ENCODE results near the gene LAMA2. TPM values are rescaled to one million over a fixed set of nuclear protein-coding genes. Genes with fewer than 3 reads are reported as not detected.
"Not testable (repeated sequence)": the region's sequence is repeated elsewhere in the genome, so short reads cannot be mapped to it uniquely, and the experiment has no call there.

Gene LAMA2
- total RNA-seq, 3 donors from 2014 or later: 116 to 293 (median 118) TPM

DNA sequence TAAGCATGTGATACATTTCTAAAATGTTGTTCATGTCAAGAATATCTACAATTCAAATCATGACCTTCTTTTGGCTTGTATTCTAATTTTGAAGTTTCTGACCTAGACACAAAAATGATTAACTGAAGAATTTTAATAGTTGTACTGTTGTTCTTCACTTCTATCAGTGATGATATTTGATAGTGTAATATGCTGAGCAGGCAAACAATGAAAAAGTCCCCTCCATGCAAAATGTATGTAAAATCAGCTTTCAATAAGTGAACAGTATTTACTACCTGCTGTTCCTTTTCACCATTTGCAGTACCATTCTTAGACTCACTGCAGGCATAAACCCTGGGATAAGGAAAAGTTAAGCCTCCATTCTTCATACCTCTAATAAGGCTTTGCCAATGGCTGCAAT, 201.5 kb downstream of the LAMA2 start:
- H3K9me3 ChIP-seq: no peaks in the 10 kb centered on the region
- no peak overlapping the region for H3K27ac ChIP-seq

DNA sequence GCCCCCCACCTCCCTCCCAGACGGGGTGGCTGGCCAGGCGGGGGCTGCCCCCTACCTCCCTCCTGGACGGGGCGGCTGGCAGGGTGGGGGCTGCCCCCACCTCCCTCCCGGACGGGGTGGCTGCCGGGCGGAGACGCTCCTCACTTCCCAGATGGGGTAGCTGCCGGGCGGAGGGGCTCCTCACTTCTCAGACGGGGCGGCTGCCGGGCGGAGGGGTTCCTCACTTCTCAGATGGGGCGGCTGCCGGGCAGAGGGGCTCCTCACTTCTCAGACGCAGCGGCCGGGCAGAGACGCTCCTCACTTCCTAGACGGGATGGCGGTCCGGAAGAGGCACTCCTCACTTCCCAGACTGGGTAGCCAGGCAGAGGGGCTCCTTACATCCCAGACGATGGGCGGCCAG, 205.5 kb downstream of the LAMA2 start:
- H3K9me3 ChIP-seq; H3K4me1 ChIP-seq; intact Hi-C loops (cut with DNase I; ENCODE audit: low total_unique reads); H3K27ac ChIP-seq; H3K36me3 ChIP-seq; DNase-seq (ENCODE audit: low spot score in 2 of 2); H3K27me3 ChIP-seq; H3K4me3 ChIP-seq: not testable (repeated sequence)

More for the DNA sequence above, 201.5 kb downstream of the LAMA2 start:
- no peaks in the 10 kb centered on the region for H3K36me3 ChIP-seq
- H3K4me3 ChIP-seq: no peak overlapping the region
- intact Hi-C loops (cut with DNase I; ENCODE audit: low total_unique reads): no loop called here
- TF ChIP-seq, protein P1, sequence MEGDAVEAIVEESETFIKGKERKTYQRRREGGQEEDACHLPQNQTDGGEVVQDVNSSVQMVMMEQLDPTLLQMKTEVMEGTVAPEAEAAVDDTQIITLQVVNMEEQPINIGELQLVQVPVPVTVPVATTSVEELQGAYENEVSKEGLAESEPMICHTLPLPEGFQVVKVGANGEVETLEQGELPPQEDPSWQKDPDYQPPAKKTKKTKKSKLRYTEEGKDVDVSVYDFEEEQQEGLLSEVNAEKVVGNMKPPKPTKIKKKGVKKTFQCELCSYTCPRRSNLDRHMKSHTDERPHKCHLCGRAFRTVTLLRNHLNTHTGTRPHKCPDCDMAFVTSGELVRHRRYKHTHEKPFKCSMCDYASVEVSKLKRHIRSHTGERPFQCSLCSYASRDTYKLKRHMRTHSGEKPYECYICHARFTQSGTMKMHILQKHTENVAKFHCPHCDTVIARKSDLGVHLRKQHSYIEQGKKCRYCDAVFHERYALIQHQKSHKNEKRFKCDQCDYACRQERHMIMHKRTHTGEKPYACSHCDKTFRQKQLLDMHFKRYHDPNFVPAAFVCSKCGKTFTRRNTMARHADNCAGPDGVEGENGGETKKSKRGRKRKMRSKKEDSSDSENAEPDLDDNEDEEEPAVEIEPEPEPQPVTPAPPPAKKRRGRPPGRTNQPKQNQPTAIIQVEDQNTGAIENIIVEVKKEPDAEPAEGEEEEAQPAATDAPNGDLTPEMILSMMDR (IDR thresholded peaks at IDR 0.05): no peak
- TF ChIP-seq POLR2AphosphoS5 (IDR thresholded peaks at IDR 0.05) (no peak), POLR2A (IDR thresholded peaks at IDR 0.05) (no peak)
- DNase-seq (ENCODE audit: low spot score in 2 of 2): no peak
- no peaks in the 10 kb centered on the region for H3K4me1 ChIP-seq
- no peaks in the 10 kb centered on the region for H3K27me3 ChIP-seq

DNA sequence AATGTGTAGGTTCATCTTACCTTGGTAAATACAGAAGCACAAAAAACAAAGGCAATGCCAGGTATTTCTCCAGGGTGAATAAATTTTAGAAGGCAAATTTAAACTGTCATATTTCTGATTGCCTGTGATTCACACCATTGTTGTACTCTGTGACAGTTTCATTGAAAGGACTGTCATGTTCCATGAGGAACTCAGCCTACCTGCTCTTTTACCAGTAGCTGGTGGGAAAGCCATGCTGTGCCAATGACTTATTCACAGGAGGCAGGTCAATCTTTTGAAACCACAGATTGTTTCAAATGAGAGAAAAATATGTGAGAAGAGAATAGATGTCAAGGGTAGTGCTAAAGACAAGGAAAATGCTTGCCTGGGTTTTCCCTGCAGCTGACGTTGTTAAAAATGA, 206.4 kb downstream of the LAMA2 start:
- H3K4me1 ChIP-seq: no peaks in the 10 kb centered on the region
- H3K9me3 ChIP-seq: no peaks in the 10 kb centered on the region
- no peaks in the 10 kb centered on the region for H3K27me3 ChIP-seq
- no peak for DNase-seq (ENCODE audit: low spot score in 2 of 2)
- no peaks in the 10 kb centered on the region for H3K36me3 ChIP-seq
- H3K27ac ChIP-seq: no peak overlapping the region
- intact Hi-C loops (cut with DNase I; ENCODE audit: low total_unique reads): no loop called here
- TF ChIP-seq POLR2AphosphoS5 (IDR thresholded peaks at IDR 0.05): no peak
- TF ChIP-seq, protein P1 (IDR thresholded peaks at IDR 0.05): no peak
- TF ChIP-seq POLR2A (IDR thresholded peaks at IDR 0.05): no peak
- H3K4me3 ChIP-seq: no peak overlapping the region

GRCh38 chr6:129094147-129094546, 211.2 kb downstream of the LAMA2 start:
- Histone ChIP-seq H3K4me3 (no peak overlapping the region), H3K9me3 (no peaks in the 10 kb centered on the region), H3K27ac (peak overlapping the region in 1 of 2 donors; percentile 19), H3K27me3 (no peaks in the 10 kb centered on the region), H3K36me3 (no peaks in the 10 kb centered on the region), H3K4me1 (no peaks in the 10 kb centered on the region)
- DNase-seq (ENCODE audit: low spot score in 2 of 2): no peak
- TF ChIP-seq, protein P1 (IDR thresholded peaks at IDR 0.05): no peak
- no peak for TF ChIP-seq POLR2A (IDR thresholded peaks at IDR 0.05)
- TF ChIP-seq POLR2AphosphoS5 (IDR thresholded peaks at IDR 0.05): no peak
- intact Hi-C loops (cut with DNase I; ENCODE audit: low total_unique reads): no loop called here

GRCh38 chr6:129096651-129097290, 213.8 kb downstream of the LAMA2 start:
- Histone ChIP-seq H3K27me3 (no peaks in the 10 kb centered on the region), H3K9me3 (no peaks in the 10 kb centered on the region), H3K36me3 (no peaks in the 10 kb centered on the region), H3K27ac (peak overlapping the region in 1 of 2 donors; percentile 21), H3K4me3 (no peak overlapping the region), H3K4me1 (no peaks in the 10 kb centered on the region)
- no peak for DNase-seq (ENCODE audit: low spot score in 2 of 2)
- intact Hi-C loops (cut with DNase I; ENCODE audit: low total_unique reads): no loop called here
- TF ChIP-seq, protein P1 (IDR thresholded peaks at IDR 0.05): no peak
- no peak for TF ChIP-seq POLR2AphosphoS5 (IDR thresholded peaks at IDR 0.05)
- TF ChIP-seq POLR2A (IDR thresholded peaks at IDR 0.05): no peak

Data from breast epithelium (tissue), 4 donors.